ENCODE measurements around the gene PTPRQ.

The PTPRQ gene

DNA sequence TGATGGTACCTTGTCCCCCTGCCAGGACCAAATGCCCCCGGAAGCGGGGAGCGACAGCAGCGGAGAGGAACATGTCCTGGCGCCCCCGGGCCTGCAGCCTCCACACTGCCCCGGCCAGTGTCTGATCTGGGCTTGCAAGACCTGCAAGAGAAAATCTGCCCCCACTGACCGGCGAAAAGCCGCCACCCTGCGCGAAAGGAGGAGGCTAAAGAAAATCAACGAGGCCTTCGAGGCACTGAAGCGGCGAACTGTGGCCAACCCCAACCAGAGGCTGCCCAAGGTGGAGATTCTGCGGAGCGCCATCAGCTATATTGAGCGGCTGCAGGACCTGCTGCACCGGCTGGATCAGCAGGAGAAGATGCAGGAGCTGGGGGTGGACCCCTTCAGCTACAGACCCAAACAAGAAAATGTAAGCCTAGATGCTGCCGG is 263.8 kb downstream of the PTPRQ start:
- no peak overlapping the region for H3K4me3 ChIP-seq (ENCODE audit: control insufficient read depth, low read depth, low read length)
- TF ChIP-seq, protein P1, sequence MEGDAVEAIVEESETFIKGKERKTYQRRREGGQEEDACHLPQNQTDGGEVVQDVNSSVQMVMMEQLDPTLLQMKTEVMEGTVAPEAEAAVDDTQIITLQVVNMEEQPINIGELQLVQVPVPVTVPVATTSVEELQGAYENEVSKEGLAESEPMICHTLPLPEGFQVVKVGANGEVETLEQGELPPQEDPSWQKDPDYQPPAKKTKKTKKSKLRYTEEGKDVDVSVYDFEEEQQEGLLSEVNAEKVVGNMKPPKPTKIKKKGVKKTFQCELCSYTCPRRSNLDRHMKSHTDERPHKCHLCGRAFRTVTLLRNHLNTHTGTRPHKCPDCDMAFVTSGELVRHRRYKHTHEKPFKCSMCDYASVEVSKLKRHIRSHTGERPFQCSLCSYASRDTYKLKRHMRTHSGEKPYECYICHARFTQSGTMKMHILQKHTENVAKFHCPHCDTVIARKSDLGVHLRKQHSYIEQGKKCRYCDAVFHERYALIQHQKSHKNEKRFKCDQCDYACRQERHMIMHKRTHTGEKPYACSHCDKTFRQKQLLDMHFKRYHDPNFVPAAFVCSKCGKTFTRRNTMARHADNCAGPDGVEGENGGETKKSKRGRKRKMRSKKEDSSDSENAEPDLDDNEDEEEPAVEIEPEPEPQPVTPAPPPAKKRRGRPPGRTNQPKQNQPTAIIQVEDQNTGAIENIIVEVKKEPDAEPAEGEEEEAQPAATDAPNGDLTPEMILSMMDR (conservative IDR thresholded peaks at IDR 0.05; ENCODE audit: control insufficient read depth, insufficient read depth, low read depth, low read length) = no peak
- DNase-seq (ENCODE audit: low read depth) = no peak

DNA sequence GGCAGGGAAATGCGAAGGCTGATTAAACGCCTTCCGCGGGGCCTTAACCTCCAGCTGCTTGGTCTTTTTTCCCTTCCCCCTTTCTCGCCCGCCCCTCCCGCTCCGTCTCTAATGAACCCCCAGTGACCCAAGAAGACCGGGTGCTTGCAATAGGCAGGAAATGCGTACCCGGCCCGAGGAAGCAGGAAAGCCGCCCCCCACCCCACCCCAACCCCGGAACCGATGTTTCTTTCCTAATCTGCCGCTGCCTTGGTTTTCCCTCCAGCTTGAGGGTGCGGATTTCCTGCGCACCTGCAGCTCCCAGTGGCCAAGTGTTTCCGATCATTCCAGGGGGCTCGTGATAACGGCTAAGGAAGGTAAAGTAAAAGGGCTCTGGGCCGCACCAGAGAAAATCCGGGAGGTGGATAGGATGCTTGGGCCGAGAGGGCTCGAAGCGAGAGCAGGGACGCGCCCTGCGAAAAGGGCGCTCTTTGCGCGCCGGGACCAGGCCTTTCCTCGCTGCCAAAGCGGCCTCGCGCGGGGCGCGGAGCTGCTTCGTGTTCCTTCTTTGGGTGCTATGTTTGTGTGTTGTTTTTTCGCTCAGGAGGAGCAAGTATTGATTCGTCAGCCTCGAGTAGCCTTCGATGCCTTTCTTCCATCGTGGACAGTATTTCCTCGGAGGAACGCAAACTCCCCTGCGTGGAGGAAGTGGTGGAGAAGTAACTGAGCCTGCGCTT is 264.4 kb downstream of the PTPRQ start:
- no peak overlapping the region for H3K4me3 ChIP-seq (ENCODE audit: control insufficient read depth, low read depth, low read length)
- TF ChIP-seq, protein P1 (conservative IDR thresholded peaks at IDR 0.05; ENCODE audit: control insufficient read depth, insufficient read depth, low read depth, low read length) = no peak
- DNase-seq (ENCODE audit: low read depth) = peak; percentile 6

DNA sequence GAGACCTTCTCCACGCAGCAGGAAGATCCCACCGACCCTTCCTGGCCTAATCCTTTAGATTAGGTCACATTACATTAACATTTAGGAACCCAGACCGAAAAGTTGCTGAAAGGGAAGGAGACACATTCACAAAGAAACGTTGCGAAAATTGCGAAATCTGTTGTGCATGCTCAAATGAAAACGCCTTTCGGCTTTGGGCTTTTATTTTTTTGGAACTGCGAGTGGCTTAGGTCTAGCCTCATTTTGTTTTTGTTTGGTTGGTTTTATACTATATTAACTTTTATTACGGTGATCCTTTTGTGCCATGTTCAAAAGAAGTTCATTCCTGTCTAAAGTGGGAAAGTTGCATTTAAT is 264.9 kb downstream of the PTPRQ start:
- TF ChIP-seq, protein P1 (conservative IDR thresholded peaks at IDR 0.05; ENCODE audit: control insufficient read depth, insufficient read depth, low read depth, low read length) = no peak
- no peak overlapping the region for H3K4me3 ChIP-seq (ENCODE audit: control insufficient read depth, low read depth, low read length)
- peak; percentile 7 for DNase-seq (ENCODE audit: low read depth)

DNA sequence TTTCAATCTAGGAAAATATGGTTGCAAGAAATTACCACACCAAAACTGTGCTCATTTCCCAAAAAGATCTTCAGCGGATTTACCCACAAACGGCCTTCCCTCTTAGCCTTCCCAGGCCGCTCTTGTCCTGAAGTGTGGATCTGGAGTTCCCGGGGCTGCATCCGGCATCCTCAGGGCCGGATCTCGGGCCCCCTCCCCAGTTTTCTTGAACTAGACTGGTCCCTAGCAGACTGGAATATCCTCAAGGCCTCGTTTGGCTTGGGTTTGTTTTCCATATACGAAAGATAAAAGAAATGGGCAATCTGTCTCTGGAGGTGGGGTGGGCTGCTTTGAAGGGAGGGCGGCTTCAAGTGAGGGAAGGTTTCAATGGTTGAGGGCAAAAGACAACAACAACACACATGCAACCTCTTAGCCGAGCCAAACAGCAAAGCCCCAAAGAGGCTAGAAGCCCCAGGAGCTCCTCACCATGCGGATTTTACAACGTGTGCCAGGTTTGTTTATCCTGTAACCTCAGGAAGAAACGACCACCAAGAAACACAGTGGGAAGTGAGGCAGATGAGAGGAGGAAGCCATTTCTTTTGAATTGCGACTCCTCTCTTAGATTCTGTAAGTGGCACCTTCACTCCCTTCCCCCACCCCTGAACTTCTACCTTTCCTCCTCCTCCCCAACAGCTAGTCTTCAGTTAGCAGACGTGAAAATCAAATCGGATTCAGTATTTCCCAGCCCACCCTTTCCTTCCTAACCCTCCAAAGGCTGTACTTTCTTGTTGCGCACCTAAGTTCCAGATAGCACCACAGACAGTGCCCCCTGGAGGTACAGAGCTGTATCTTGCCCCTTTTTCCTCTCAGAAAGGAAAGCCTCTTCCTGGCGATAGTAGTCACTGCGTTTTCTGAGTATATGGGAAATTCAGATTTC is 266.0 kb downstream of the PTPRQ start:
- H3K4me3 ChIP-seq (ENCODE audit: control insufficient read depth, low read depth, low read length) = no peak overlapping the region
- DNase-seq (ENCODE audit: low read depth) = no peak
- TF ChIP-seq, protein P1 (conservative IDR thresholded peaks at IDR 0.05; ENCODE audit: control insufficient read depth, insufficient read depth, low read depth, low read length) = peak; percentile 36

DNA sequence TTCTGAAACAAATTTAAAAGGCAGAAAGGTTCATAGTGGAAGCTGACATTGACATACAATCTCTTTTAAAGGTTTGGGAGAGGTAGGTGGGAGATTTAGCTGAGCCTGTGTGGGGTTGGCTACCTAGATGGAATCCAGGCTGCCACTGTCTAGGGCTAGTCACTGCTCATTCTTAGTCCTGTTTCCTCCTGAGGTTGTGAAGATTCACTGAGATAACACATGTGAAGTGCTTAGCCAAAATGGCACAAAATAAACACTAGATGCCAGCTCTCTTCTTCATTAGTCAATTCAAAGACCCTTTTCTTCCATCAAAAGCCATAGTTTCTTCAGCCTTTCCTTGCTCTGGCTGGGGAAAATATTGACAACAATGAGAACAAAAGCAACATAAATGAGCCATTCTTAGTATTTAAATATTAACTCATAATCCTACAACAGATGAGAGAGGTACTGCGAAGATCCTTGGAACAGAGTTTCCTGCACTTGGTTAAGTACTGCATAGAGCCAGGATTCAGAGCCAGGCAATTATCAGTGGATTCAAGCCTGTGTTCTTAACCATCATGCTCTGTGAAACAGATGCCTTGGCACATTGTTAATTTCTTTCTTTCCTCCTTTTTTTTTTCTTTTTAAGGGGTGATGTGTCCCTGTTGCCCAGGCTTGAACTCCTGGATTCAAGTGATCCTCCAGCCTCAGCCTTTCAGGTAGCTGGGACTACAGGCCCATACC is 266.9 kb downstream of the PTPRQ start:
- no peak for DNase-seq (ENCODE audit: low read depth)
- TF ChIP-seq, protein P1 (conservative IDR thresholded peaks at IDR 0.05; ENCODE audit: control insufficient read depth, insufficient read depth, low read depth, low read length) = no peak
- no peak overlapping the region for H3K4me3 ChIP-seq (ENCODE audit: control insufficient read depth, low read depth, low read length)

DNA sequence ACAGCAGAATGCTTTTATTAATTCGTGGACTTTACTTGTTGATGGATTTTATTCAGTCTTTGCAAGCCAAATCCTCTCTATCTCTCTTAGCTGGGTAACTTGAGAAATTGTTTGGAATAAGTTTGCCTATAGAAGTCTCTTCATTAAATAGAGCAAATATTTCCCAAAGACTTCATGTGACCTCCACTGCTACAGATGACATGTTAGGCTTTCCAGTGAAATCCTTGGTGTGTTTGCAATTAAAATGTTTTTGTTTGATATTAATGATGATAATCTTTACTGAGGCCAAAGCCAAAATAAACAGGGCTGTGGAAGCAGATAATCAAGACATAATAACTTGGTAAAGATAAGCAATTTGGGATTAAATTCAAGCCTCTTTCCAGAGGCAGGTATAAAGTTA is 267.8 kb downstream of the PTPRQ start:
- DNase-seq (ENCODE audit: low read depth) = no peak
- no peak overlapping the region for H3K4me3 ChIP-seq (ENCODE audit: control insufficient read depth, low read depth, low read length)
- TF ChIP-seq, protein P1 (conservative IDR thresholded peaks at IDR 0.05; ENCODE audit: control insufficient read depth, insufficient read depth, low read depth, low read length) = no peak
